NOMO-1 treated with DMSO at 0.1 percent for 48 hours (cell line): ENCODE results near the gene NANOS2.

Source experiments
- DNase-seq: peaks from one replicate; lab custom pipeline; 2025; ENCODE audit not compliant: unreplicated experiment; lab: John Stamatoyannopoulos, UW

Gene NANOS2

DNA sequence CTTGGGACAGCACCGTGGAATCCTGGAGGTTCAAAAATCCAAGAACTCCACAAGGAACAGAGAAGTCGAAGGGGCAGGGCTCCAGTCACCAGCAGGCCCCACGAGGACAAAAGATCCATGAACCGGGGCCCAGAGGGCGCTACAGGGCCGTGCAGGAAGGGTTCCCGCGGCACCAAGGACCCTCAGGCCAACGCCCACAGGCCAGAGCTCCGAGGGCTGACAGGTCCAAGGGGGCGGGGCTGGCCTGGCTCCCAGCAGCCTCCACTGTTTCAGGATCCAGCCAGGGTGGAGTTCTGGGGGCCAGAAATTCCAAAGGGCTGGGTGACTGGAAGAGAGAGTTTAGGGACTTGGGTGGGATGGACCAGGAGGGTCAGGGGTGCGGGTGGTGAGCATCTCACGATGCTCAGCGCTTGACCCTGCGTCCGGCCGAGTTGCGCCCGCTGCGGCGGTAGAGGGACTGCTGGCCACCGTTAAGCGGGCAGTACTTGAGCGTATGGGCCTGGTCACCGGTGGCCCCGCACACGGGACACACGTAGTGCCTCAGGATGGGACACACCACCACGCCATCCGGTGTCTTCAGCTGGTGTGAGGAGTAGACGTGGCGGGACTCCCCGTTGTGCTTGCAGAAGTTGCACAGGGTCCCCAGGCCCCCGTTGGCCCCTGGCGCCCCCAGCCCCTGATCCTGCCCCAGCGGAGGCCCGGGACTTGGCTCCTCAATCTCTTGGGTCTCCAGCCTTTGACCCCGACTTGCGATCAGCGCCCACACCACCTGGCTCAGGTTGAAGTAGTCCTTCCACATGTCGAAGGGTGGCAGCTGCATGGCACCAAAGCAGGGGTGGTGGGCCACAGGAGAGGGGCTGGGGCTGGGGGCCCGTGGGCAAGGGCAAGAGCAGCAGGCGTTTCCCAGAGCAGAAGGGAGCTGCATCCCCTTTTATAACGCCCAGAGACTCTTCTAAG is at the start of gene NANOS2:
TSS of gene NANOS2 (minus strand) at position 905 of the 957 bp plus-strand sequence. CDS start at position 820, 85 bp downstream.
- DNase-seq = no peak

DNA sequence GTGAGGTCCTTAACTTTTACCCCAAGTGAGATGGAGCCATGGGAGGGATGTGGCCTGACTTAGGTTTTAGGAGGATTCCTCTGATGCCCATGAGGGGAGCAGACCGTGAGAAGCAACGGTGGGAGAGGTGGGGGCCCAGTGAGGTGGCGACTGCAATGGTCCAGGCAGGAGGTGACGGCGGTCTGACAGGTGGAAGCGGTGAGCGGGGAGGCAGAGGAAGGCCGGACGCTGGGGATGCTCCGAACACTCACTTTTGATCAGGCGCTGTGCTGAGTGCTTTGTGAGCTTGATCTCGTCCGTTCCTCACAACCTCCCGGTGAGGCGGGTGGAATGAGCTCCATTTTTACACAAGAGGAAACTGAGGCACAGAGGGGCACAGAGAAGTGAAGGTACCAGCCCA is 47.4 kb upstream of the NANOS2 start:
- no peak for DNase-seq

DNA sequence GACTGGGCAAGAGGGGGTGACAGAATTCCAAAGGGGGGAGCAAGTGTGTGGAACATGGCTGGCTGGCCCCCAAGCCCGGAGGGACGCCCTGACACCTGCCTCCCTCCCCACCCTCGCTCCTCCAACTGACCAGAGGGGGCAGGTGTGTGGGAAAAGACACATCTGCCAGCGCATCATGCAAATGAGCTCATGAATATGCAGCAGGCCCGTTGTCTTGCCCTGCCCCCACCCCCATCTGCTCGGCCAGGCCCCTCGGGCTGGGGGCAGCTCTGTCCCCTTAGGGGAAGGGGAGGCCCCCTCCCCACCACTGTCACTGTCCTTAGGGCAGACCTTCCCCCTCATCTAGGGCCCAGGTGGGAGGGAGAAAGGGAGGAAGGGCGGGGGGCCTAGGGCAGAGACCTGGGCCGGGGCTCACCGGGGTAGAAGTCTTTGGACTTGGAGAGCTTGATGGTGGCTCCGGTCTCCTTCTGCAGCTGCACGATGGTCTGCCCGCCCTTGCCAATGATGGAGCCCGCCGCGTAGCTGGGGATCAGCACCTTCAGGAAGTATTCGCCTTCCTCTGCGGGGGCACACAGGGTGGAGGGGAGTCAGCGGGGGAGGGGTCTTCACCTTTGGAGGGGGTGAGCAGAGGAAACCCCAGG is 46.1 kb upstream of the NANOS2 start:
- no peak for DNase-seq

DNA sequence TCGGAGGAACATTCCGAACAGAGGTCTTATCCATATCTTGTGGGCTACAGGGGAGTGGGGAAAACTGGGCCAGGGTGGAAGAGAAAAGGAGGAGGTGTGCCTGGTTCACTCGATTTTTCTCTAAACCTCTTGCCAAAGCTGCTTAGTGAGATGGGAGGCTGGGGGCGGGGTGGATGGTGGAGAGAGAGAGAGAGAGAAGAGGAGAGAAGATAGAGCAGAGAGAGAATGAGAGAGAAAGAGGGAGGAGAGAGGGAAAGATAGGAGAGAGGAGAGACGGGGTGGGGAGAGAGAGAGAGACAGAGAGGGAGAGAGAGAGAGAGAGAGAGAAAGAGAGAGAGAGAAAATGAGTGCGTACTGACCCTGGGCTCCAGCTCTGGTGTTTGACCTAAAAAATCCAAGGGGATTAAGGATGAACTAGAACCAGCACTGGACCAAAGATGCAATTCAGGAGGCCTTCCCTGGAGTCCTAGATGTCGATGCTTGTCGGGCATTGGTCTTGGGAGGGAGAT is 45.0 kb upstream of the NANOS2 start:
- no peak for DNase-seq

DNA sequence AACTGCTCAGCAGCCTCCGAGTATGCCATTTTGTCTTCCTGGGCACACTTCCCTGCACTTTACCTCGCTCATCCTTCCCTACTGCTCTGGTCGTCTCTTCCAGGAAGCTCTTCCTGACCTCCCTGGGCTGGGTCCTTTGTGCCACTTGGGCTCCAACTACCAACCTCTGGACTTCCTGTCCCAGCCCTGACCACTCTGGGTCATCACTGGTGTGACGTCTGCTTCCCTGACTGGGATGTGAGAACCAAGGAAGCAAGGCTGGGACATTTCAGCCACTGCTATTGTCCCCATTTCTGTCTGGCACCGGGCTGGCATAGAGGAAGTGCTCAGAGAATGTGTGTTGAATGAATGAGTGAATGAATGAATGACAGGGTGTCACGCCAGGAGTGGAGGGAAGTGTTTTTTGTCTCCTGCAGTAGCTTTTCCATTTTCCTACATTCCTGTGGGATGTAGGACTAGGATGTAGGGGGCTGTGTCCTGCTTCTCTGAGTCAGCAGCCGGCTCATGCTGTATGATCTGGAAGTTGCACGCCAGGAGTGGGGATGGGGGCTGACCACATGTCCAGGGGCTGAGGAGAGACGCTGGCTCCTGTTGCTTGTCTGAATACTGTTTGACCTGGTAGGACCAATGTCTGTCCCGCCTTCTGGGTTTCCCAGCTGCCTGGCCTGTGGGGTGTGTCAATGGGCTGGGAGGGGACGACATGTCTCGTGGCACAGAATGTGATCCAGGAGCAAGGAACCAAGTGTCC is 44.4 kb upstream of the NANOS2 start:
- no peak for DNase-seq

DNA sequence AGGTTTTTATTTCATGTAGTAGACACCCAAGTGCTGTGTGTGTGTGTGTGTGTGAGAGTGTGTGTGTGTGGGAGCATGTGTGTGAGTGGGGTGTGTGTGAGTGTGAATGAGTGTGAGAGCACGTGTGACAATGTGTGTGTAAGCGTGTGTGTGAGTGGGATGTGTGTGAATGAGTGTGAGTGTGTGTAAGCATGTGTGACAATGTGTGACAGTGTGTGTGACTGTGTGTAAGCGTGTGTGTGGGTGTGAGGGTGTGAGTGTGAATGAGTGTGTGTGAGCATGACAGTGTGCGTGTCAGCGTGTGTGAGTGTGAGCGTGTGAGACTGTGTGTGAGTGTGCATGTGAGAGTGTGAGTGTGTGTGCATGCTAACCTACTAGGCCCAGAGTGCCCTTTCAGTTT is 43.7 kb upstream of the NANOS2 start:
- DNase-seq = no peak

DNA sequence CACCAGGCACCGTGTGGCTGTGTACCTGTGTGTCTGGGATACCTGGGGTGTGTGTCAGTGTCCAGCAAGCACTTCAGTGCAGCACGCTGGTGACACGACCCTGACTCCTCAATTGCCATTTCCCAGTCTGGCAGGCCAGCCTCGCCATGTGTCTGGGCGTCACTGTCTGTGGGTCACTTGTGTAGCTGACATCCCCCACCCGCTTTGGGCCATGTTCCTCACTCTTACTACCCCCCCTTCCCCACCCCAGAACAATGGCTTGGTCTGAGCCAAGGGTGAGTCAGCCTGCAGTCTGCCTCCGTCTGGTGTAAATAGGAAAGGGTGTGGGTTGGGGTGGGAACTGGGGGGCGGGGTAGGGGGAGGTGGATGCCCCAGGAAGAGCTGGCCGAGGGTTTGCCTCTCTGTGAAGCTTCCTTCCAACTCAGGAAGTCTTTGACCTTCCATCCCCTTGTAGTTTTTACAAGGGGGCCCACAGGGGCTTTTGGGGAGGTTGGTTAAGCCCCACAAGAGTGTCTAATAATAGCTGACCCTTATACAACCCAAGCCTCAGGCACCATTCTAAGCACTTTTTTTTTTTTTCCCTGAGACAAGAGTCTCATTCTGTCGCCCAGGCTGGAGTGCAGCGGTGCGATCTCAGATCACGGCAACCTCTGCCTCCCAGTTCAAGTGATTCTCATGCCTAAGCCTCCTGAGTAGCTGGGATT is 41.5 kb upstream of the NANOS2 start:
- DNase-seq = no peak

DNA sequence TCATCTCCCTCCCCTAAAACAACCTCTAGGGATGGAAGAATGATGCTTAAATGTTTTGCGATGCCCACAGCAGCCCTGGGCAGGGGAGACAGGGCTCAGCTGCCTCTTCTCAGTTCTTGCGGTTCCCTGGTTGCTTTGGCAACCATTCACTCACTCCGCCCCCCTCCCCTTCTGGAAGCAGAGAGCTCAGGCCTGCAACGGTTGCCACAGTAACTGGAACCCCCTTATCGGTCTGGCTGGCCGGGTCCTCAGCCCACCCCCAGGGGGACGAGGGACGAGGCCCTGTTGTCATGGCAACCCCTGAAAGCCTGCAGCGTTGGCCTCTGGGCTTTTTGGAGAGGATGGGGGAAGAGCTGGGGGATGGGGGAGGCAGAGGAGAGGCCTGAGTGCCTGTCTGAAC is 39.6 kb upstream of the NANOS2 start:
- no peak for DNase-seq

DNA sequence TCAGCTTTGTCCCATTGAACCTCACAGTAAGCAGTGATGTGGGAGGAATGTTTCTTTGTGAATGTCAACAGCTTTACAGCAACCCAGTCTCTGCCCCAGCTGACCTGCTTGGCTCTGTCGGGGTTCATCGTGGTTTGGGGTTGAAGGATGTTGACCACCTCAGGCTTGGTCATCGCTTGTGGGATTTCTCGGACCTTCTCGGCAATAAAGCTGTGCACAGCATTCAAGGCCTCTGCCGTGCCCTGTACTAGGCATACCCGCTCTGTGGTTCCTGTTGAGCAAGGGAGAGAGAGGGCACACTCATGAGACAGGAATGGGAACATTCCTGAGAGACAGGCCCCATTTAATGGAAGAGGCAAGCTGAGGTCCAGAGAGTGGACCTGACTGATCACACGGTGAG is 39.1 kb upstream of the NANOS2 start:
- DNase-seq = no peak

DNA sequence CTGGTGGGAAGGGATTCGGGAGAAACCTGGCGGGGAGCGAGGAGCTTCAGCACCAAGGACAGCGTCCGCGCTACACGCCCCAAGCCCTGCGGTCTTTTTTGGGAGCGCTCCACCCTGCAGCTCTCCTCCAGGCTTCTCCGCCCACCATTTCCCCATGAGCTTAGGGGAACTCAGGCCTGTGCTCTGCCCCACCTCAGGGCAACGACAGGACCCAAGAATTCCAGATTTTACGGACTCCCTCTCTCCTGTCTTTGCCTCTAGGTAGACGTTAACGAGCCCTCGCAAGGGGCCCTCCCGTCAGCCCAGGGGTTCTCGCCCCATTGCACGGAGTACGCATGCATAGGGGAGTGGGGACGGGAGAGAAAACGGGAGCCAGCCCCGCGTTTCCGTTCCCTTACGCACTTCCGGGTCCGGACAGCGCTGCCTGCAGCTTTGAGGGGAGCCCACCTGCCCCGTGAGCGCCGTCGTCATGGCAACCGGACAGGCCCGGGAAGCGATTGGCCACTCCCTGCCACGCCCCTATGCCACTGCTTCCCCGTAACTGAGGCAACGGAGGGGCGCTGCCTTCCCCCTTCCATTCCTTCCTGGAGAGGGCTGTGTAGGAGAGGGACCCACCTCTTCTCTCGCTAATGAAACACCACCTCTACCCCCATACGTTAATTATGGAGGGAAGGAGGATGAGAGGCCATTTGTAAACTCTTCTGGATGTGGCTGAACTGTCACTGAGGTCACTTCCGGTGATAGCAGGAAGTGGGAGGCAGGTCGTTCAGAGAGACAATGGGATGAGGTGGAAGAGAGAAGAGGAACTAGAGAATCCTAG is 38.3 kb upstream of the NANOS2 start:
- DNase-seq = peak; percentile 14

DNA sequence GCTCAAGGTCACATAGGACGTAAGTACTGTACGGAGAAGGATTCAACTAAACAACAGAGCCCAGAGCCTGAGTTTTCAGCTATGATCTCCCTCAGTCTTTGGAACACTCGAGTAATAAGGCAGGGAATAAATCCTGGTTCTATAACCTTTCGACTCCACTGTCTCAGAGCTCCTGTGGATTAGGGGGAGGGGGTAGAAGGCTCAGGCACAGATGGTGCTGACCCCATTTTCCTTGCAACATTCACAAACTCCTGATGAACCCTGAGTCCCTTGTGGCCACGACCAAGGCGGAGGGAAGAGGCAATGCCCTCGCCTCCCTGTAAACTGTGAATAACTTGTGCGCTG is 37.7 kb upstream of the NANOS2 start:
- no peak for DNase-seq

DNA sequence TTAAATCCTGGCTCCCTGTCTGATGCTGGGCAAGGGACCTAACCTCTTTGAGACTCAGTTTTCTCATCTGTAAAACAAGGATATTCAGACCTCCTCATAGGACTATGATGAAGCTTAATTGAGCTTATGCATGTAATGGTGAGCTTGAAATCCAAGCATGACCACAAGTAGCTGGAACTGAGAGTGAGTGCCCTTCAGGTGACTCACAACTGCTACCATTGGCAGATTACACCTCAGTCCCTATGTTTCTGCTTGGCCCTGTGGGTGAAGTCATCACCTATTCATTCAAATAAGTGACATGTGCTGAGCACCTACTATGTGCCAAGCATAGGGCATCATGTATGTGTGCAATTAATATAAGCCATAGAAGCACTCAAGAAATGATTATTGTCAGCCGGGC is 33.3 kb upstream of the NANOS2 start:
- DNase-seq = no peak

DNA sequence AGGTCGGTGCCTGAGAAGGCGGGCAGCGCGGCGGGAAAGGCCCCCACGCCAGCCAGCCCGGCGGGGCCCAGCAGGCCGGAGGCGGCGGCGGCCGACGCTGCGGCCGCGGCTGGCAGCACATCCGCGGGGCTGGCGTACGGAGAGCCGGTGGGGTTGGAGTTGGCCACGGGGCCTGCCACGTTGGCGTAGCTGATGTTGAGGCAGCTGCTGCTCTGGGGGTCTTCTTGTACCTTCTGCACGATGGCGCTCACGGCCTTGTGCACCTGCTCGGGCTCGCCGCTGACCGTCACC is 25.9 kb upstream of the NANOS2 start:
- DNase-seq = no peak

DNA sequence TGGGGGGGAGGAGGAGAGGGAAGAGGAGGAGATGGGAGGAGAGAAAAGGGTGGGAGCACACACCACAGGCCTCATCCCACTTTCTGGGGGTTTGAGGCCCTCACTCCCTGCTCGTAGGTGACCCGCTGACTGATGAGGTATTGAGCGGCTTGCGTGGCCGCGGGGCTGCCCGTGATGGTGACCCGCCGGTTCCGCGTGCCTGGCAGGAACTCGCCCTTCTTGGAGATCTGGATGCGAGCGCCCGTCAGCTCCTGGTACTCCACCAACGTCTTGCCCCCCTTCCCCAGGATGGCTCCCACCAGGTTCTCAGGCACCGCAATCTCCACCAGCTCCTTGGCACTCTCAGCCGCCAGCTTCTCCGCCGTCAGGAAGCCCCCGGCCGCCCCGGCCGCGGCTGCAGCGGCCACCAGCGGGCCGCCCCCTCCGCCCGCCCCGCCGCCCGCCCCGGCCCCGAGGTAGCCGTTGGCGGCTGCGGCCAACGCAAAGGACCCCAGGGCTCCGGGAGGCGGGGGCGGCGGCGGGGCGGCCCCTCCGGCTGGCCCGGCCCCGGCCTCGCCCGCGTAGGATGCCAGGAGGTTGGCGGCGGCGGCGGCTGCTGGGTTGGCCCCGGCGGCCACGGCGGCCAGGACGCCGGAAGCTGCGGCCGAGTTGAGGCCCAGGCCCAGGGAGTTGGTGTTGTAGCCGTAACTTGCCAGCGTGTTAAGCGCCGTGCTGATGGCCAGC is 25.4 kb upstream of the NANOS2 start:
- DNase-seq = no peak

DNA sequence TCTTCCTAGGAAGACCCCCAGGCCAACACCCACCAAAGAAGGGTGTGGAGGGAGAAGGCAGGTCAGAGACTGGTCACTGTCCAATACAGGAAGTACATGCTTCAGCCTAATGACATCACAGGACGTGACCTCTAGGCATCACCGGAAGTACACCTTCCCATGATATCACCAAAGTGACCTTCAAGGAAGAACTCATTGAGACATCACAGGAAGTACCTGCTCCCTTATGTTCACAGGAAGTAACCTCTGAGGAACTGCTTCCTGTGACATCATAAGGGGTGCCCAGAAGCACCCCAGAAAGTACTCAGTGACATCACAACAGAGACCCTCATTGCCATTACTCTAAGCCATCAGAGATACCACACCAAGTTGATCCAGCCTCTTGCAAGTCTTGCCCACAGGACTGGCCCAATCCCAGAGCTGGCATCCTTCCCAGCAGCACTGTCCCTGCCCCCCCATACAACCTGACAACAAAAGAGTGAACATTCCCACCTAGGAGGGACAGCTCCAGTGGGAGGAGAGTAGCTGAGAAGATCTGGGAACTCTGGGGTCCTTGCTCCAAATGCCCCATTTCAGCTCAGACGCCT is 24.2 kb upstream of the NANOS2 start:
- DNase-seq = no peak

DNA sequence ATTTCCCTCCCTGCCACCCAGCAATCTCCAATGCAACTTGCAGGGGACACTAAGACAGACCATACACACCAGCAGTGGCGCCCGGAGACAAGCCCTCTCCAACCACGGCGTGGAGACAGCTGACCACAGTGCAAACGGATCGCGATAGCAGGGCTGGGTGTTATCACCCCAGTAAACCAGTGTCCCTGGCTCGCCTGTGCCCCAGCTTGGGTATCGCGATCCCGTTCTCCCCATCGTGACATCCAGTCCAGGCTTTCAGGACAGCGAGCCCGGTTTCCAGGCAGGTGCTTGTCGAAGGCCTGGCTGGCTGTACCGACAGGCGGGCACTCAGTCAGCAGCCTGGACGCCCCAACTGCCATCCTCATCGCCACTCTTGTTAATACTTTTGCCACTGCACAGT is 20.7 kb upstream of the NANOS2 start:
- DNase-seq = no peak

DNA sequence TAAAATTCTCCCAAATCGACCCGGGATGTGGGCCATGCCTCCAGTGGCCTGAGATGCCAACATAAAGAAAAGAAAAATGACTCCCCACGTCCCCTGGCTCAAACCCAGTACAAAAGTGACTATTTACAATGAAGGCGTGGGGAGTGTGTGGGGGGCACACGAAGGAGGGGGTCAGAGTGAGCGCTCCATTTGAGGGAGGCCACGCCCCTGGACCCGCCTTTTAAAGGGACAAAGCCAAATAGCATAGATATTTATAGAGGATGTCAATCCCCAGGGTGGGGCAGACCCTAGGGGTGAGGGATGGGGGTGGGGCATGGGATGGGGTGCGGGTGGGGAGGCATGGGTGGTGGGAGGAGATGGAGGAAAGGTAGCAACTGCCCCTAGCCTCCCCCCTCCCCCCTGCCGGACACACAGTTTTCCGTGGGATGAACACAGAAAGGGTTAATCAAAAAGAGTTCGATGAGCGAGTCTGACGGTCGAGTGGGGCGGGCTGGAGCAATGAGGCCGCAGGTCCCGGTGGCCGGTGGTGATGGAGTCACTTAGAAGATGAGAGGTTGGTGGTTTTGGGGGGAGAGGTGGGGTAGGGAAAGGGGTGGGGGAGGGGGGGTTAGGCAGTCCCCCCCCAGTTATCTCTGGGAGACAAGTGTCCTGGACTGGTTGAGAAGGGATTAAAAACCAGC is 20.1 kb upstream of the NANOS2 start:
- no peak for DNase-seq

DNA sequence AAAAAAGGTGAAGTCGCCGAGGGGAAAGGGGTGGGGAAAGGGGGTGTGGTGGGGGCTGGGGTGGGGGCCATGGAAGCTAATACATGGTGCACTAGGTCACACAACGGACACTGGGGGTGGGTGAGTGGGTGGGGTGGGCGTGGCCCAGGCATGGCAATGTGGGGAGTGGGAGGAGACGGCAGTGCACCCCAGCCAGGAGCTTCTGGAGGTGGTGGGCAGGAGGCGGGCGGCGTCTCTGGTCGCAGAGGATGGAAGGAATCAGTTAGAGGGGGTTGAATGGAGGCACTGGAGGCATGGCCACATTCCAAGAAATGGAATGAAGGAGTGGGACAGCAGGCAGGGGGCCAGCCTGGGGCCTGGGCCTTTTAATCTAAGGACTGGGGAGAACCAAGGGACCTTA is 19.2 kb upstream of the NANOS2 start:
- DNase-seq = no peak

DNA sequence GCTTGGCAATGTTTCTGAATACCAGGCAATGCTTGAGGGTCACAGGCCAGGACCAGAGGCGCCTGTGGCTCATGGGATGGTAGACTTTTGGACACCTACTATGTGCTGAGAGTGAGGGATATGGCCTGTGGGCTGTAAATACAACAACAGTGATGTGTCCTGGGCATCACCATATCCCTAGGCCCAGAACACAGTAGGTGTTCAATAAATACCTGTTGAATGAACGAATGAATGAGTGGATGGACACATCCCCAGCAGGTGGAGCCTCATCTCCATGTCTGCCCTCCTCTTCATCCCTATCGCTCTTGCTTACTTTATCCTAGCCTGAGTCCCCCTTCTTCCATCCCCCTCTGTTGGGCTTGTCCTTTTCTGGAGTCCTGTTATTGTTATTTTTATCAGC is 16.5 kb upstream of the NANOS2 start:
- DNase-seq = no peak
